GM23338 (cell line): ENCODE data around the gene ATF5. TPM values are rescaled to one million over a fixed set of nuclear protein-coding genes. Genes with fewer than 3 reads are reported as not detected.

Source experiments
- ATAC-seq: fragments of 200-7000 bp; cut with Tn5 transposase; 3 replicates; pipeline ENCODE4 v1.9.1; 2020
- DNase-seq: peaks from one replicate; pipeline ENCODE4 v3.0.0-alpha.2; 2015; ENCODE audit warnings: low spot score
- H2AFZ ChIP-seq: fragments of 200-600 bp; sonication (generic); 2 replicates; pipeline ENCODE4 v1.8.0; 2016; ENCODE audit warnings: antibody characterized with exemption, mild to moderate bottlenecking, moderate library complexity
- H3F3A ChIP-seq: fragments of 200-600 bp; sonication (generic); replicated peaks from 2 replicates; pipeline ENCODE4 v1.8.0; 2017; ENCODE audit warnings: antibody characterized with exemption, mixed run types, low read depth
- H3K27ac ChIP-seq: fragments of 200-600 bp; sonication (generic); 2 replicates; pipeline ENCODE4 v1.6.1; 2016; ENCODE audit warnings: low read depth
- H3K27me3 ChIP-seq: fragments of 200-600 bp; sonication (generic); 2 replicates; pipeline ENCODE4 v1.8.0; 2016; ENCODE audit warnings: mild to moderate bottlenecking, mixed run types, moderate library complexity; ENCODE audit not compliant: insufficient read depth
- H3K36me3 ChIP-seq: fragments of 200-600 bp; sonication (generic); 2 replicates; pipeline ENCODE4 v1.8.0; 2016; ENCODE audit warnings: mild to moderate bottlenecking; ENCODE audit not compliant: insufficient read depth
- H3K4me1 ChIP-seq: fragments of 200-600 bp; sonication (generic); 2 replicates; pipeline ENCODE4 v1.8.0; 2016; ENCODE audit warnings: mild to moderate bottlenecking, moderate library complexity; ENCODE audit not compliant: insufficient read depth
- H3K4me2 ChIP-seq: fragments of 200-600 bp; sonication (generic); 2 replicates; pipeline ENCODE4 v1.7.1; 2017; ENCODE audit warnings: mixed run types
- H3K4me3 ChIP-seq: fragments of 200-600 bp; sonication (generic); 2 replicates; pipeline ENCODE4 v1.6.1; 2016; ENCODE audit warnings: mixed run types
- H3K79me2 ChIP-seq: fragments of 200-600 bp; sonication (generic); replicated peaks from 2 replicates; pipeline ENCODE4 v1.8.0; 2017; ENCODE audit warnings: mild to moderate bottlenecking; ENCODE audit not compliant: insufficient read depth
- H3K9me2 ChIP-seq: fragments of 200-600 bp; sonication (generic); 2 replicates; pipeline ENCODE4 v1.8.0; 2017; ENCODE audit not compliant: insufficient read depth
- H4K20me1 ChIP-seq: fragments of 200-600 bp; sonication (generic); replicated peaks from 2 replicates; pipeline ENCODE4 v1.8.0; 2017; ENCODE audit warnings: mild to moderate bottlenecking; ENCODE audit not compliant: insufficient read depth
- H3K27ac Mint-ChIP-seq: 2 replicates; pipeline ENCODE4 v1.8.0; 2020; ENCODE audit warnings: inconsistent platforms, mild to moderate bottlenecking, moderate library complexity, mixed read lengths
- H3K27me3 Mint-ChIP-seq: 3 replicates; pipeline ENCODE4 v1.8.0; 2022; ENCODE audit warnings: low read depth, mild to moderate bottlenecking, moderate library complexity, mixed read lengths, inconsistent platforms; ENCODE audit not compliant: insufficient read depth, poor library complexity
- H3K36me3 Mint-ChIP-seq: 3 replicates; pipeline ENCODE4 v1.8.0; 2021; ENCODE audit warnings: low read depth, mild to moderate bottlenecking, inconsistent platforms, moderate library complexity, mixed read lengths
- H3K4me1 Mint-ChIP-seq: 3 replicates; pipeline ENCODE4 v1.8.0; 2020; ENCODE audit warnings: mild to moderate bottlenecking, inconsistent platforms, mixed read lengths
- H3K4me3 Mint-ChIP-seq: 3 replicates; pipeline ENCODE4 v1.8.0; 2021; ENCODE audit warnings: moderate library complexity, mild to moderate bottlenecking, inconsistent platforms, mixed read lengths
- H3K9me3 Mint-ChIP-seq: 3 replicates; pipeline ENCODE4 v1.8.0; 2020; ENCODE audit warnings: moderate library complexity, mild to moderate bottlenecking, inconsistent platforms, mixed read lengths
- CREB1 ChIP-seq: fragments of 250-450 bp; sonication (Bioruptor Pico); IDR thresholded peaks from 2 replicates; pipeline ENCODE4 v1.5.0; 2020; ENCODE audit warnings: low read depth, mild to moderate bottlenecking, moderate library complexity
- CTCF ChIP-seq, 2 experiments: fragments of 200-600 bp in 1 of 2; sonication (generic) in 1 of 2; conservative IDR thresholded peaks; 2 replicates each; pipeline versions ENCODE4 v1.5.1 to v1.6.1; 2016 to 2017; ENCODE audit warnings: antibody characterized with exemption in 2 of 2, low read depth in 2 of 2, mild to moderate bottlenecking in 2 of 2, moderate library complexity in 1 of 2
- ETS1 ChIP-seq: IDR thresholded peaks from 2 replicates; pipeline ENCODE4 v1.6.1; 2016; ENCODE audit warnings: antibody characterized with exemption
- EZH2 ChIP-seq: fragments of 200-600 bp; sonication (generic); IDR thresholded peaks from one replicate; pipeline ENCODE4 v1.8.0; 2017; ENCODE audit warnings: antibody characterized with exemption, mild to moderate bottlenecking, low read depth; ENCODE audit not compliant: unreplicated experiment
- EZH2phosphoT487 ChIP-seq: fragments of 200-600 bp; sonication (generic); IDR thresholded peaks from one replicate; pipeline ENCODE4 v1.8.1; 2018; ENCODE audit warnings: antibody characterized with exemption; ENCODE audit not compliant: unreplicated experiment
- JUNB ChIP-seq: IDR thresholded peaks from one replicate; pipeline ENCODE4 v1.6.1; 2016; ENCODE audit warnings: antibody characterized with exemption; ENCODE audit not compliant: unreplicated experiment
- NANOG ChIP-seq: IDR thresholded peaks from 2 replicates; pipeline ENCODE4 v1.6.1; 2016; ENCODE audit warnings: antibody characterized with exemption, borderline replicate concordance
- POLR2AphosphoS5 ChIP-seq: IDR thresholded peaks from 2 replicates; pipeline ENCODE4 v1.6.1; 2016; ENCODE audit warnings: antibody characterized with exemption, low read depth
- REST ChIP-seq: IDR thresholded peaks from one replicate; pipeline ENCODE4 v1.6.1; 2018; ENCODE audit warnings: antibody characterized with exemption; ENCODE audit not compliant: unreplicated experiment
- ZNF114 ChIP-seq: fragments of 250-450 bp; sonication (Bioruptor Pico); IDR thresholded peaks from 2 replicates; pipeline ENCODE4 v1.5.0; 2020; ENCODE audit warnings: mild to moderate bottlenecking, moderate library complexity
- ZNF331 ChIP-seq: fragments of 250-450 bp; sonication (Bioruptor Pico); IDR thresholded peaks from 2 replicates; pipeline ENCODE4 v1.5.0; 2020; ENCODE audit warnings: low read depth, mild to moderate bottlenecking, moderate library complexity
- ZNF462 ChIP-seq: fragments of 250-450 bp; sonication (Bioruptor Pico); IDR thresholded peaks from 2 replicates; pipeline ENCODE4 v1.5.0; 2020; ENCODE audit warnings: mild to moderate bottlenecking, moderate library complexity
- long read RNA-seq: library from polyadenylated mRNA; unstranded; transcript quantifications from one replicate; pipeline ENCODE4 v2.0.0, GENCODE V29; 2020; ENCODE audit not compliant: unreplicated experiment
- polyA plus RNA-seq: library from polyadenylated mRNA; unstranded; fragments of >200 nt; fragmentation: Nextera tagmentation; extraction: Ambion mirVana; gene quantifications from 2 replicates; pipeline ENCODE4 v1.2.1, GENCODE V29; 2016
- total RNA-seq: library from RNA; depleted of rRNA; stranded (reverse); fragments of >200 nt; shearing (Covaris generic); gene quantifications from 2 replicates; pipeline ENCODE4 v1.2.3, GENCODE V29; 2014; rRNA removed

Gene ATF5
- 7.4 and 8.2 TPM in 2 replicates for total RNA-seq
- polyA plus RNA-seq, result 9.6 and 10.3 TPM in 2 replicates
- long read RNA-seq, partial matches to known transcripts, result 1 of 3 reads
- long read RNA-seq, other reads (novel, unspliced or antisense), result 1 of 3 reads

- Histone ChIP-seq H3K27me3 (no peaks in the 10 kb centered on the region), H3K9me2 (no peaks in the 10 kb centered on the region), H3K27ac (peak within 1 kb of the TSS; percentile 98), H3F3A (no peaks in the 10 kb centered on the region; the same call in none of the 2 replicates), H2AFZ (peak within 1 kb of the TSS; percentile 97), H3K4me3 (peak within 1 kb of the TSS; percentile 99), H3K79me2 (peaks cover 55% of the 10 kb centered on the region), H4K20me1 (peaks cover 34% of the 10 kb centered on the region), H3K4me2 (peak within 1 kb of the TSS; percentile 100), H3K36me3 (peaks cover 17% of the 10 kb centered on the region), H3K4me1 (peaks cover 10% of the 10 kb centered on the region)
- peaks cover 27% of the 10 kb centered on the region for H3K27me3 Mint-ChIP-seq
- ATAC-seq, result peak; percentile 40
- H3K4me1 Mint-ChIP-seq, result peaks cover 29% of the 10 kb centered on the region
- H3K9me3 Mint-ChIP-seq, result peaks cover 14% of the 10 kb centered on the region
- no peak for TF ChIP-seq EZH2phosphoT487
- TF ChIP-seq EZH2, result no peak
- TF ChIP-seq ZNF462 (CRISPR knock-in tag), result no peak
- TF ChIP-seq POLR2AphosphoS5, result no peak; the same call in none of the 2 replicates
- no peak for TF ChIP-seq JUNB
- no peak for TF ChIP-seq NANOG
- TF ChIP-seq ZNF331 (CRISPR knock-in tag), result no peak
- no peak for TF ChIP-seq ZNF114
- TF ChIP-seq REST, result no peak
- TF ChIP-seq CTCF (conservative IDR thresholded peaks at IDR 0.05; ENCODE audit: low read depth in 2 of 2), result no peak
- no peak for TF ChIP-seq CREB1 (CRISPR knock-in tag)
- TF ChIP-seq ETS1, result no peak
- H3K36me3 Mint-ChIP-seq, result peaks cover 81% of the 10 kb centered on the region
- peak within 1 kb of the TSS; percentile 99 for H3K27ac Mint-ChIP-seq
- peak; percentile 85 for DNase-seq
- H3K4me3 Mint-ChIP-seq, result peak within 1 kb of the TSS; percentile 93
Measured at GRCh38 chr19:49929121-49929610, at the start of gene ATF5, which contains the start of gene NUP62. Gene ATF5 (plus strand): TSS chr19:49929205. CDS start chr19:49930851, 1,646 bp downstream. Gene NUP62 (minus strand): TSS chr19:49929504. CDS start chr19:49909807, 19,697 bp downstream.
